Fibroblast of peridontal ligament (primary cell): ENCODE results near the gene TAC1.
"Not testable (repeated sequence)": the region's sequence is repeated elsewhere in the genome, so short reads cannot be mapped to it uniquely, and the experiment has no call there.

ENCODE experiments used
- DNase-seq: peaks from one replicate; pipeline ENCODE4 v3.0.0-alpha.2; 2010; ENCODE audit errors: extremely low read depth

Gene TAC1, protein sequence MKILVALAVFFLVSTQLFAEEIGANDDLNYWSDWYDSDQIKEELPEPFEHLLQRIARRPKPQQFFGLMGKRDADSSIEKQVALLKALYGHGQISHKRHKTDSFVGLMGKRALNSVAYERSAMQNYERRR

GRCh38 chr7:97731736-97732564 lies at the start of gene TAC1:
Gene TAC1, plus strand, starts transcription at chr7:97732086. Its CDS starts 527 bp downstream, at chr7:97732613.
- DNase-seq = peak; percentile 22

DNA sequence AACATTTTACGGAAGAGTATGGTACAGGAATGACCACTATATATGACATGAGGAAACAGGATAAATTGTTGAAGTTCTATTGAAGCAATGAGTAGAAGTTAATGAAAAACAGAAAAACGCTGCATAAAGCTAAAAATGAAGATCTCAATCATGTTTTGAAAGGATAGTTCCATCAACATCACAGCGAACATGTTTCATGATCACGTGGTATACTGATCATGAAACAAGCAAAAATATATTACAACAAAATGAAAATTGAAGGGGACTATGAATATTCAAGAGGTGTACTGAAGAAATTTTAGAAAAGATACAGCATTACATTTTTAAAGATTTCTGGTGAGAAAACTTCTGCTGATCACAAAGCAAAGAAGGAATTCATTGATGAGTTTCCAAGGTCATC lies 45.9 kb upstream of the TAC1 start:
- DNase-seq = no peak

- no peak for DNase-seq
These were observed 38.3 kb upstream of the TAC1 start for GRCh38 chr7:97693586-97693985.

DNA sequence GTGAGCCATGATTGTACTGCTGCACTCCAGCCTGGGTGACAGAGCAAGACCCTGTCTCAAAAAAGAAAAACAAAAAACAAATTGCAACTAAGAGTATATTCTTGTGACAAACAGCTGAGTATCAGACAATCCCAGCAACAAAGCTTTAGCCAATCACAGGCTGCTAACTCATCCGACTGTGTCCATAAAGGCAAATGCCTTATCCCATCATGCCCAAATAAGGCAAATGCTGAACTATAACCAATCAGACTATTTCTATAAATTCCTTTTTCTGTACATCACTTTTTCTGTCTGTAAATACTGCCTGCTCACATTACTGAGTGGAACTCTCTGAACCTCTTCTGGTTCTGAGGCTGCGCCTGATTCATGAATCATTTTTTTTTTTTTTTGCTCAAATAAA lies 37.5 kb upstream of the TAC1 start:
- DNase-seq = no peak

DNA sequence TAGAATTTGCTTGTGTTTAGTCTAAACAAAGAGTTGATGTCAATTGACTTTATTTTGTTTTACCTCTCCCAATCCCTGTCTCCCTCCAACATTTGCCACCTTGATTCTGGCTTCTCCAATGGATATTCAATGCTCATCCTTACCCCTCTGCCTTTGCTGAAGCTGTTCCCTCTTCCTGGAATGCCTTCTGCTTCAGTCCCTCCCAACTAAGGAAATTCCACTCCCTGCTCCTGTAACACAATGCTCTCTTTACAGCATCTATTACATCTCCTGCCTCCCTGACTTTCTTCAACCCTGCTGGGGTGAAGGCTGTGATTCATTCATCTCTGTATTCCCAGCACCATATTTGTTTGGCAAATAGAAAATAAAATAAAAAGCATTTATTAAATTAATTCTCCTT lies 34.5 kb upstream of the TAC1 start:
- DNase-seq = no peak

- no peak for DNase-seq
These were observed 9.5 kb upstream of the TAC1 start for GRCh38 chr7:97722386-97722785.

DNA sequence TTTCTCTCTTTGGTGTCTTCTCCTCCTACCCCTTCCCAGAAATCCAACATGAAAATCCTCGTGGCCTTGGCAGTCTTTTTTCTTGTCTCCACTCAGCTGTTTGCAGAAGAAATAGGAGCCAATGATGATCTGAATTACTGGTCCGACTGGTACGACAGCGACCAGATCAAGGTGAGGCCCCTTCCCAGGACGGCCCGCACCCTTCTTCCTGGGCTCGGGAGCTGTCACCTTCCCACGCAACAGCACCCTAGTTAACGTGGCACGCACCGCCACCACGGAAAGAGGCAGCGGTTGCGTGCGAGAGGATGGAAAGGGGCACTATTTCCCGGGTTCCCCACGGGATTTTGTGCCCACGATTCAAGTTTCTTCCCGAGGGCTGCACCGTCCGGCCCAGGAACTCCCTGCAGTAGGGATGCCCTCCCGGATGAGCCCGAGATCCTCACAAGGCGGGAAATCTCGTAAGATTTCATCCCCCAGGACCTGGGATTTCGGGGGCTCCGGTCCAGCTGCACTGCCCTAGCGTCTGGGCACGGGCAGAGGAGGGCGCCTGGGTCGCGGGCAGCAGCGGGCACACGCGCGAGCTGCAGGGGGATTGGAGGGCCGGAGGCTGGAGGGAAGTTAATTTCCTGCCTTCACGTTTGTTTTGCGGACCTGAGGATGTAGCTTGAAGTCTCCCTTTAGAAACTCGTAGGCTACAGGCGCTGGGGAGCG lies 834 bp downstream of the TAC1 start:
- no peak for DNase-seq

DNA sequence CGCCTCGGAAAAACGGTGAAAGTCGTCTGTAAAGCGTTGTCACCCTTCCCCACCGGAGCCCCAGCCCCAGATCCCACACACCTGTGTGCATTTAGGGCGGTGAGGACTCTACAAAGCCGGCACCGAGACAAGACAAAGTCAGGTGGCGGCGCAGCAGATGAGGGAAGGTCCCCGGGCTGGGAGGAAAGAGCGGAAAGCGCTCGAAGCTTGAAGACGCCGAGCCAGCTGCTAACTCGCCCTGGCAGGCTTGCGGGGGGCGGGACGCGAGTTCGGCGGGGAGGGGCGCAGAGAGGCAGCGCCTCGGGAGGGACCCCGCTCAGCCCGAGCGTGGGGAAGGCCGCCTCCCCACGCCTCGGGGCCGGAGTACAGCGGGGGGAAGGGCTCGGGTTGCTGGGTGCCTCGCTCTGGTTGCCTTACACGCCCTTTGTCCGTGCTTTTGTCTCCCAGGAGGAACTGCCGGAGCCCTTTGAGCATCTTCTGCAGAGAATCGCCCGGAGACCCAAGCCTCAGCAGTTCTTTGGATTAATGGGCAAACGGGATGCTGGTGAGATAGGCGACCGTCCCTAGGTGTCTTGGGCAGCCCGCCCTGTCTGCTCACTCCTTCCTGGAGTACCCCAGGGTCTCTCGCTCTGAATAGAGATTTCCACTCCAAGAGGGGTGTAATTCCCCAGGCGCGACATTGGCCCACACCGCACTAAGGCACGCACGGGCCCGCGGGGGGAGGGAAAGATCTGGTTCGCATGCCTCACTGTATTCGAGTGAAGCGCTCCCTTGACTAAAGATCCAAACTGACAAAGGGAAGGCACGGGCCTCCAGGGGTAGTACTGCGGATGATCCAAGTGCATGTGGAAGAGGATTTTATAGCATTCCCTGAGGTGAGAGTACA lies 1.6 kb downstream of the TAC1 start:
- no peak for DNase-seq

GRCh38 chr7:97734255-97734654 lies 2.4 kb downstream of the TAC1 start:
- DNase-seq = no peak

DNA sequence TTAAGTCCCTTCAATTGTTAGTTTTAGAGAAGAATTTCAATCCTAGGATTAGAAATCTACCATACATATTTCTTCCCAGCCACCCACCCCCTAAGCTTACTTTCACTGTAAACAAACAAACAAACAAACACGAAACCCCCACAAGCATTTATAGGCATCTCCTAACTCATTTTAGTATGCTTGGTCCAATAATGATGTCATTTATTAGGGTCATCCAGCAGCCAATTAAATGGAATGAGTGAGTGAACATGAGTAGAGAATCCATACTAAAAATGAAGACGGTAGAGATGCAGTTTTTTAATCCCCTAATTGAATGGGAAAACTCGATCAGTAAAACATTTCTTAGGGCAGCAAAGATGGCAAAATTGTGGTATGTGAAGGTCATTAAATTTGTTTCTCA lies 3.2 kb downstream of the TAC1 start:
- no peak for DNase-seq

DNA sequence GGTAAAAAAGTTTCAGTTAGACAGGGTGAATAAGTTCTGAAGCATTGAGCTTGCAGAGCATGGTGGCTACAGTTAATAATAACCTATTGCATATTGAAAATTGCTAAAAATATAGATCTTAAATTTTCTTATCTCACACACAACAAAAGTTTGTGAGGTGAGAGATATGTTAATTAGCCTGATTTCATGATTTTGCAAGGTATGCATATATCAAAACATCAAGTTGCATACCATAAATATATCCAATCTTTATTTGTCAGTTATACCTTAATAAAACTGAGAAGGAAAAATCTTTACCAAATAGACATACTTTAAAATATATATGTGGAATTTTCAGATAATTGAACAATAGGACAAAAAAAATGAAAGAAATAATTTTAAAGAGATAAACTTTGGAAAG lies 16.6 kb downstream of the TAC1 start:
- DNase-seq = no peak

- DNase-seq = no peak
These were observed 19.7 kb downstream of the TAC1 start for GRCh38 chr7:97751566-97751965.

DNA sequence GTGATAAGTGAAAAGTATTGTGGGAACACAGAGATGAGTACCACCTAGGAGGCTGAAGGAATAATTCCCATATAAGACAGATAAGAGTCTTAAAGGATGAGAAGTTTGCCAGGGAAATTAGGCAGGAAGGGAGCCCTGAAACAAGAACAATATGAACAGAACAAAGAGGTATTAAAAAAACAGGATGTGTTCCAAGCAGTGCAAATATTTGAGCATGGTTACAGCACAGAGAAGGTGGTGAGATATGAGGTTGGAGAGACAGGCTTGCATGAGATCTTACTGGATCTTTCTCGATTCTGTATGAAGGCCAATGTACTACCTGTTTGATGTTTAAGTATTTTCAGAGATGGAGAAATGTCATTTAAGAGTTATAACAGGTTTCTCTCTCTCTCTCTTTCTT lies 20.3 kb downstream of the TAC1 start:
- DNase-seq = no peak

DNA sequence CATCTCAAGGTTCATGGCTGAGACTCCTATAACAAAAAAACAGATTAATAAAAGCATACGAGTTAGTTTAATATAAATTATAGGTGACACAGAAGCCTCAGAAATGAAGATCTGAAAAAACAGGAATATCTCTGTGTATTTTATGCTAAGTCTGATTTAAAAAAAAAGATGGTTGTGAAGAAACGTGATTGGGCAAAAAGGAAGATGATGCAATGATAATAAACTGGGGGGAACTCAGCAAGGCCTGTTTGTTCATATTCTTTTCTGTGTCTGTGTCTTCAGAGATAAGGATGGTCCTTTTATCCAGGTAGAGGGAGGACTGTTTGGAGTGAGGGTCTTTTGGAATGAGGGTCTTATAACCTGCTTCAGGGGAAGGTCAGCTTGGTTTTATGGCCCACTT lies 25.9 kb downstream of the TAC1 start:
- no peak for DNase-seq

DNA sequence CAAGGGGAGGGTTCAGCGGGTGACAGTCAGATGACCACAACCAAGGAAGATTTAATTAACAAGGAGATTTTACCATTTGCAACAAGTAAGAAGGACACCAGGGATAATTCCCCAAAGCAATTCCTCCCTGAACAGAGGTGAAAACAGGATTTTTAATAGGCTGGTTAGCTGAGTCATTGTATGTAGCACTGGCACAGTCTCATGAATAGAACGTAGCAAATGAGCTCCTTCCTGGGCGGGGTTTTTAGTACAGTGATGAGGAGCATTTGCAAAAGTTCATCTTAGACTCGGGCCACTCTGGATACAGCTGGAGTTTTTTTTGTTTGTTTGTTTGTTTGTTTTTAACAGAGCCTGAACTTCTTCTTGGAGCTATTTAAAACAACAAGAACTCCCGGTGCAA lies 39.0 kb downstream of the TAC1 start:
- no peak for DNase-seq

DNA sequence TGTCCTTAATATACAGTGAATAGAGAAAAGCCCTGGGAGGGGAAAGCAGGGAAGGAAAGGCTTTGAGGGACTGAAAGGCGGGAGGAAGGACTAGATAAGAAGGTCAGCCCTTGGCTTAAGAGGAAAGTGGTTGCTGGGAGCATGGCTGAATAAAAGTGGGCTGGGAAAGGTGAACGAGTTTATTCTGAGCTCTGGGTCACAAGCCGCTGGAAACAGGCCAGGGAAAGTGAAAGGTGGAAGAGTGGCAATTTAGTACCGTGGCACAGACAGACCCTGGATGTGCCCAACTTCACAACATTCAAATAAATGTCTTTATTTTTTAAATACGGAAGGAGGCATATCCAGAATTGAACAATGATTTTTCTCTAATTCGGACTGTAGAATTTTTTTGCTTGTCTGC lies 39.7 kb downstream of the TAC1 start:
- no peak for DNase-seq

- no peak for DNase-seq
These were observed 40.4 kb downstream of the TAC1 start for GRCh38 chr7:97772045-97772901.

DNA sequence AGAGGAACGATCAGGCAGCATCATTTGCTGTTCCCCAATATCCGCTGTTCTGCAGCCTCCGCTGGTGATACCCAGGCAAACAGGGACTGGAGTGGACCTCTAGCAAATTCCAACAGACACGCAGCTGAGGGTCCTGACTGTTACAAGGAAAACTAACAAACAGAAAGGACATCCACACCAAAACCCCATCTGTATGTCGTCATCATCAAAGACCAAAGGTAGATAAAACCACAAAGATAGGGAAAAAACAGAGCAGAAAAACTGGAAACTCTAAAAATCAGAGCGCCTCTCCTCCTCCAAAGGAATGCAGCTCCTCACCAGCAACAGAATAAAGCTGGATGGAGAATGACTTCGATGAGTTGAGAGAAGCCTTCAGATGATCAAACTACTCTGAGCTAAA lies 54.5 kb downstream of the TAC1 start:
- not testable (repeated sequence) for DNase-seq
